H1 (cell line): ENCODE results near the gene PPIF. TPM values are rescaled to one million over a fixed set of nuclear protein-coding genes. Genes with fewer than 3 reads are reported as not detected.

Experiments used
- CTCF ChIA-PET: fragments of 300-600 bp; sonication (Branson Sonifier 250); formaldehyde crosslinking; loops from one replicate; lab custom pipeline; 2021; ENCODE audit not compliant: partially characterized antibody; lab: Charles Lee
- POLR2A ChIA-PET: fragments of 300-600 bp; sonication (Branson Sonifier 250); formaldehyde crosslinking; loops from one replicate; lab custom pipeline; 2021; ENCODE audit warnings: inconsistent platforms; ENCODE audit not compliant: partially characterized antibody; lab: Charles Lee
- DNase-seq, 2 experiments: peaks; one replicate each; pipeline versions ENCODE4 v3.0.0 to v3.0.0-alpha.2; 2010 to 2022; ENCODE audit warnings: low spot score in 2 of 2, low read depth in 1 of 2, mixed read lengths in 1 of 2
- FAIRE-seq: peaks from 2 replicates; lab custom pipeline; 2011; peaks lifted over from hg19 to GRCh38; lab: Jason Lieb, UNC
- H2AFZ ChIP-seq: 2 replicates; pipeline ENCODE4 v1.8.1; 2012; ENCODE audit warnings: low read length, inconsistent platforms
- H2AK5ac ChIP-seq: 2 replicates; pipeline ENCODE4 v1.6.1; 2013; ENCODE audit warnings: low read depth, low read length
- H2BK120ac ChIP-seq: replicated peaks from 2 replicates; pipeline ENCODE3; 2013; ENCODE audit warnings: low read depth, low read length, inconsistent platforms
- H2BK12ac ChIP-seq: 2 replicates; pipeline ENCODE4 v1.6.1; 2013; ENCODE audit warnings: low read depth, low read length
- H2BK15ac ChIP-seq: 2 replicates; pipeline ENCODE4 v1.6.1; 2013; ENCODE audit warnings: low read length
- H2BK20ac ChIP-seq: 2 replicates; pipeline ENCODE4 v1.6.1; 2013; ENCODE audit warnings: low read length
- H2BK5ac ChIP-seq: 2 replicates; pipeline ENCODE4 v1.6.1; 2013; ENCODE audit warnings: low read depth, low read length
- H3K14ac ChIP-seq: 2 replicates; pipeline ENCODE4 v1.6.1; 2013; ENCODE audit warnings: inconsistent platforms; ENCODE audit not compliant: insufficient read length
- H3K18ac ChIP-seq: 2 replicates; pipeline ENCODE4 v1.6.1; 2013; ENCODE audit warnings: low read length; ENCODE audit errors: extremely low read depth
- H3K23ac ChIP-seq: 2 replicates; pipeline ENCODE4 v1.6.1; 2013; ENCODE audit warnings: inconsistent platforms; ENCODE audit not compliant: insufficient read length
- H3K23me2 ChIP-seq: 2 replicates; pipeline ENCODE4 v1.6.1; 2013; ENCODE audit warnings: low read depth, low read length
- H3K27ac ChIP-seq: 2 replicates; pipeline ENCODE4 v1.6.1; 2011; ENCODE audit warnings: low read depth, low read length, inconsistent platforms
- H3K27me3 ChIP-seq, 4 experiments: replicated peaks in 1 of 4; 1 replicate in 1 of 4; 2 replicates in 3 of 4; pipeline versions ENCODE4 v1.6.1 to v1.8.1; 2011 to 2013; ENCODE audit warnings: low read length in 3 of 4, mild to moderate bottlenecking in 3 of 4, inconsistent platforms in 2 of 4, mixed read lengths in 2 of 4, moderate library complexity in 1 of 4; ENCODE audit not compliant: control insufficient read depth in 3 of 4, insufficient read depth in 3 of 4; ENCODE audit errors: extremely low read depth in 1 of 4
- H3K36me3 ChIP-seq, 4 experiments: 2 replicates each; pipeline versions ENCODE4 v1.6.1 to v1.8.1; 2011 to 2013; ENCODE audit warnings: mild to moderate bottlenecking in 4 of 4, low read length in 3 of 4, moderate library complexity in 2 of 4, control low read depth in 1 of 4, inconsistent platforms in 1 of 4; ENCODE audit not compliant: insufficient read depth in 4 of 4, control insufficient read depth in 2 of 4
- H3K4ac ChIP-seq: replicated peaks from 2 replicates; pipeline ENCODE3; 2013; ENCODE audit warnings: low read length, low read depth, mixed read lengths, inconsistent platforms; ENCODE audit not compliant: insufficient read length
- H3K4me1 ChIP-seq, 4 experiments: replicated peaks in 1 of 4; 1 replicate in 1 of 4; 2 replicates in 3 of 4; pipeline versions ENCODE4 v1.6.1 to v1.8.1; 2011 to 2013; ENCODE audit warnings: low read length in 3 of 4, inconsistent platforms in 2 of 4, mixed read lengths in 1 of 4; ENCODE audit not compliant: insufficient read depth in 4 of 4, control insufficient read depth in 3 of 4
- H3K4me2 ChIP-seq, 2 experiments: 2 replicates each; pipeline versions ENCODE4 v1.6.1 to v1.8.1; 2011 to 2013; ENCODE audit warnings: low read depth in 2 of 2, low read length in 2 of 2, control low read depth in 1 of 2, inconsistent platforms in 1 of 2, mild to moderate bottlenecking in 1 of 2; ENCODE audit not compliant: insufficient read depth in 1 of 2
- H3K4me3 ChIP-seq, 4 experiments: fragments of 200-600, 300-600 bp in 1 of 4; sonication (generic), shearing (Covaris generic), sonication (Bioruptor Twin) in 1 of 4; 2 replicates each; pipeline versions ENCODE4 v1.5.1 to v1.8.1; 2011 to 2016; ENCODE audit warnings: low read length in 4 of 4, low read depth in 3 of 4, control low read depth in 2 of 4, inconsistent platforms in 2 of 4, mild to moderate bottlenecking in 2 of 4, mixed read lengths in 1 of 4, moderate library complexity in 1 of 4; ENCODE audit not compliant: insufficient read depth in 2 of 4; ENCODE audit errors: extremely low read depth in 1 of 4
- H3K56ac ChIP-seq: replicated peaks from 2 replicates; pipeline ENCODE3; 2013; ENCODE audit warnings: low read depth, mild to moderate bottlenecking, mixed read lengths, low read length, inconsistent platforms; ENCODE audit not compliant: insufficient read length
- H3K79me1 ChIP-seq: 2 replicates; pipeline ENCODE4 v1.6.1; 2013; ENCODE audit warnings: low read depth, low read length, control low read depth
- H3K79me2 ChIP-seq, 2 experiments: 2 replicates each; pipeline versions ENCODE4 v1.6.1 to v1.8.1; 2012 to 2013; ENCODE audit warnings: low read length in 2 of 2, mild to moderate bottlenecking in 2 of 2, inconsistent platforms in 1 of 2; ENCODE audit not compliant: insufficient read depth in 2 of 2, control insufficient read depth in 1 of 2
- H3K9ac ChIP-seq, 4 experiments: replicated peaks in 1 of 4; 1 replicate in 1 of 4; 2 replicates in 3 of 4; pipeline versions ENCODE4 v1.6.1 to v1.8.1; 2011 to 2013; ENCODE audit warnings: low read depth in 3 of 4, low read length in 3 of 4, control low read depth in 2 of 4, mild to moderate bottlenecking in 2 of 4, moderate library complexity in 2 of 4, inconsistent platforms in 1 of 4; ENCODE audit errors: extremely low read depth in 1 of 4
- H3K9me3 ChIP-seq, 2 experiments: 2 replicates each; pipeline versions ENCODE4 v1.6.1 to v1.8.1; 2012 to 2013; ENCODE audit warnings: mild to moderate bottlenecking in 2 of 2, moderate library complexity in 2 of 2, control low read depth in 1 of 2, inconsistent platforms in 1 of 2, low read depth in 1 of 2, low read length in 1 of 2, mixed read lengths in 1 of 2; ENCODE audit not compliant: insufficient read depth in 2 of 2
- H4K20me1 ChIP-seq, 2 experiments: replicated peaks in 1 of 2; 2 replicates each; pipeline versions ENCODE3 to v1.8.1; 2011 to 2013; ENCODE audit warnings: inconsistent platforms in 2 of 2, low read length in 2 of 2, mild to moderate bottlenecking in 1 of 2; ENCODE audit not compliant: insufficient read depth in 2 of 2, control insufficient read depth in 1 of 2
- H4K5ac ChIP-seq: 2 replicates; pipeline ENCODE4 v1.6.1; 2013; ENCODE audit warnings: low read length, low read depth, mixed read lengths, inconsistent platforms; ENCODE audit not compliant: insufficient read length
- H4K8ac ChIP-seq: 2 replicates; pipeline ENCODE4 v1.8.0; 2013; ENCODE audit warnings: mild to moderate bottlenecking, moderate library complexity, low read length, inconsistent platforms; ENCODE audit not compliant: insufficient read depth; ENCODE audit errors: extremely low read depth
- H4K91ac ChIP-seq: replicated peaks from 2 replicates; pipeline ENCODE3; 2013; ENCODE audit warnings: low read length, mixed read lengths, inconsistent platforms; ENCODE audit not compliant: insufficient read length
- BACH1 ChIP-seq: IDR thresholded peaks from 2 replicates; pipeline ENCODE4 v1.6.1; 2012; ENCODE audit warnings: low read length, improper control_type of control experiment
- EZH2 ChIP-seq: fragments of 200-600 bp; sonication (generic); IDR thresholded peaks from 2 replicates; pipeline ENCODE4 v1.7.1; 2012; ENCODE audit warnings: low read depth, mild to moderate bottlenecking, moderate library complexity, low read length, inconsistent platforms; ENCODE audit not compliant: severe bottlenecking
- FOSL1 ChIP-seq: IDR thresholded peaks from 2 replicates; pipeline ENCODE4 v1.6.1; 2011; ENCODE audit warnings: mild to moderate bottlenecking, low read depth, low read length, moderate library complexity; ENCODE audit not compliant: insufficient read depth
- JUN ChIP-seq: IDR thresholded peaks from 2 replicates; pipeline ENCODE4 v1.6.1; 2011; ENCODE audit warnings: low read depth, mild to moderate bottlenecking, improper control_type of control experiment, low read length
- JUND ChIP-seq: IDR thresholded peaks from 2 replicates; pipeline ENCODE4 v1.6.1; 2011; ENCODE audit warnings: mild to moderate bottlenecking, improper control_type of control experiment, low read length
- KDM1A ChIP-seq: fragments of 200-600, 300-600 bp; sonication (generic); IDR thresholded peaks from 2 replicates; pipeline ENCODE4 v1.7.1; 2016; ENCODE audit warnings: mild to moderate bottlenecking, low read length, borderline replicate concordance
- RXRA ChIP-seq: IDR thresholded peaks from 2 replicates; pipeline ENCODE4 v1.6.1; 2011; ENCODE audit warnings: low read depth, mild to moderate bottlenecking, low read length, moderate library complexity; ENCODE audit not compliant: insufficient read depth
- SAP30 ChIP-seq: fragments of 300-600 bp; sonication (generic); IDR thresholded peaks from 2 replicates; pipeline ENCODE4 v1.7.1; 2012; ENCODE audit warnings: low read length, moderate library complexity, mild to moderate bottlenecking, inconsistent platforms; ENCODE audit not compliant: insufficient read depth, insufficient replicate concordance
- SIN3A ChIP-seq, 2 experiments: IDR thresholded peaks in 1 of 2; conservative IDR thresholded peaks in 1 of 2; 2 replicates each; pipeline ENCODE4 v1.6.1; 2011 to 2012; ENCODE audit warnings: low read length in 2 of 2, improper control_type of control experiment in 1 of 2, low read depth in 1 of 2, mild to moderate bottlenecking in 1 of 2
- SP1 ChIP-seq: IDR thresholded peaks from 2 replicates; pipeline ENCODE4 v1.6.1; 2011; ENCODE audit warnings: low read depth, low read length
- SP4 ChIP-seq: IDR thresholded peaks from 2 replicates; pipeline ENCODE4 v1.6.1; 2012; ENCODE audit warnings: low read length, inconsistent platforms
- TEAD4 ChIP-seq: IDR thresholded peaks from 2 replicates; pipeline ENCODE4 v1.6.1; 2012; ENCODE audit warnings: low read depth, low read length, inconsistent platforms, mixed read lengths
- ZNF274 ChIP-seq: IDR thresholded peaks from 2 replicates; pipeline ENCODE4 v1.7.0; 2012; ENCODE audit warnings: low read length, borderline replicate concordance; ENCODE audit errors: extremely low read depth
- WGBS, 2 experiments: shearing (Covaris generic) in 1 of 2; methylation state at CpG; one replicate each; pipeline versions ENCODE4 v1.1.6 to v1.1.7; 2013 to 2015; ENCODE audit warnings: low lambda C conversion rate in 2 of 2, mixed read lengths in 2 of 2, inconsistent platforms in 1 of 2, low coverage in 1 of 2, missing lambda C conversion rate in 1 of 2; ENCODE audit not compliant: insufficient replicate concordance in 2 of 2, insufficient coverage in 1 of 2, insufficient read length in 1 of 2; ENCODE audit errors: extremely low coverage in 1 of 2, missing lambda C conversion rate in 1 of 2; 5-methylcytosine and 5-hydroxymethylcytosine counted together
- polyA plus RNA-seq, 7 experiments: library from polyadenylated mRNA; depleted of rRNA in 3 of 7; stranded (reverse) in 5 of 7; unstranded in 2 of 7; fragments of >200 nt in 5 of 7; fragments of 200-250 nt in 2 of 7; gene quantifications; 1 replicate in 5 of 7; 2 replicates in 1 of 7; 4 replicates in 1 of 7; pipeline versions ENCODE4 v1.2.1 to v1.2.3, GENCODE V29; 2011 to 2013; ENCODE audit warnings: missing spikeins in 2 of 7, mixed read lengths in 2 of 7
- total RNA-seq: library from RNA; stranded (reverse); fragmentation: NEBNext Ultra II Directional; extraction: Animal tissue kit (Norgen Biotek cat#: 25700); gene quantifications from 2 replicates; pipeline ENCODE4 v1.2.1, GENCODE V29; 2021
- TF ChIP-seq, protein P1 (sequence below): IDR thresholded peaks from 2 replicates; pipeline ENCODE4 v1.6.1; 2012; ENCODE audit warnings: inconsistent platforms

PPIF gene
- total and polyA plus RNA-seq, 2 of the 8 experiments (the other 6 are each of a cell fraction or from before 2014, with no cell fraction given), result 70.2 to 77.6 TPM

GRCh38 chr10:79402625-79402946, 55.3 kb downstream of the PPIF start:
- Histone ChIP-seq H3K18ac (no peak overlapping the region), H3K36me3 (no peaks in the 10 kb centered on the region), H3K9me3 (no peaks in the 10 kb centered on the region), H2BK120ac (no peak overlapping the region), H2BK5ac (no peak overlapping the region), H3K4me3 (no peak overlapping the region), H3K79me2 (no peaks in the 10 kb centered on the region), H3K23me2 (peaks cover 5% of the 10 kb centered on the region; the same call in 1 of the 2 replicates), H4K5ac (no peak overlapping the region), H2BK15ac (no peak overlapping the region), H4K91ac (no peak overlapping the region), H3K56ac (no peak overlapping the region), H3K27me3 (no peaks in the 10 kb centered on the region; a peak in 1 of 7 replicates), H2BK20ac (no peak overlapping the region), H4K8ac (no peak overlapping the region), H3K4me1 (peaks cover 8 to 34% (median 18%) of the 10 kb centered on the region in 4 experiments), H3K27ac (no peak overlapping the region), H2BK12ac (no peak overlapping the region), H2AFZ (no peak overlapping the region), H3K9ac (no peak overlapping the region), H3K14ac (no peak overlapping the region), H4K20me1 (no peaks in the 10 kb centered on the region), H3K4ac (no peak overlapping the region), H2AK5ac (no peak overlapping the region), H3K79me1 (no peaks in the 10 kb centered on the region), H3K4me2 (no peak overlapping the region), H3K23ac (no peak overlapping the region)
- DNase-seq (no peak), FAIRE-seq (no peak)
- ChIA-PET CTCF (interaction anchor here (1.0 to 13.1 kb wide), 5 partner anchors 10 to 85 kb away, joined by 3 to 100 read pairs (median 5); no protein-coding TSS in a partner anchor), POLR2A (no interaction called here)
- 95% methylated on average over 7 of the region's 7 CpGs; no CpG with 5 or more reads in 1 of the 2 experiments for WGBS, 2 experiments
- no peak for TF ChIP-seq ZNF274
- TF ChIP-seq TEAD4, result no peak
- TF ChIP-seq JUN, result no peak
- no peak for TF ChIP-seq RXRA
- no peak for TF ChIP-seq JUND
- no peak for TF ChIP-seq EZH2
- no peak for TF ChIP-seq SAP30
- no peak for TF ChIP-seq FOSL1
- no peak for TF ChIP-seq KDM1A
- no peak for TF ChIP-seq BACH1
- no peak for TF ChIP-seq SIN3A (conservative IDR thresholded peaks at IDR 0.05 in 1 of 2, IDR thresholded peaks at IDR 0.05 in 1 of 2; ENCODE audit: low read depth in 1 of 2, low read length in 2 of 2)
- TF ChIP-seq SP1, result no peak
- TF ChIP-seq, protein P1, sequence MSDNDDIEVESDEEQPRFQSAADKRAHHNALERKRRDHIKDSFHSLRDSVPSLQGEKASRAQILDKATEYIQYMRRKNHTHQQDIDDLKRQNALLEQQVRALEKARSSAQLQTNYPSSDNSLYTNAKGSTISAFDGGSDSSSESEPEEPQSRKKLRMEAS, result no peak
- no peak for TF ChIP-seq SP4
